SKM-1 treated with dmso at 0.1 percent for 144 hours (cell line): ENCODE measurements around the gene FOXS1.

ENCODE experiments used
- DNase-seq: peaks from one replicate; lab custom pipeline; 2025; ENCODE audit not compliant: unreplicated experiment; lab: John Stamatoyannopoulos, UW

The FOXS1 gene

DNA sequence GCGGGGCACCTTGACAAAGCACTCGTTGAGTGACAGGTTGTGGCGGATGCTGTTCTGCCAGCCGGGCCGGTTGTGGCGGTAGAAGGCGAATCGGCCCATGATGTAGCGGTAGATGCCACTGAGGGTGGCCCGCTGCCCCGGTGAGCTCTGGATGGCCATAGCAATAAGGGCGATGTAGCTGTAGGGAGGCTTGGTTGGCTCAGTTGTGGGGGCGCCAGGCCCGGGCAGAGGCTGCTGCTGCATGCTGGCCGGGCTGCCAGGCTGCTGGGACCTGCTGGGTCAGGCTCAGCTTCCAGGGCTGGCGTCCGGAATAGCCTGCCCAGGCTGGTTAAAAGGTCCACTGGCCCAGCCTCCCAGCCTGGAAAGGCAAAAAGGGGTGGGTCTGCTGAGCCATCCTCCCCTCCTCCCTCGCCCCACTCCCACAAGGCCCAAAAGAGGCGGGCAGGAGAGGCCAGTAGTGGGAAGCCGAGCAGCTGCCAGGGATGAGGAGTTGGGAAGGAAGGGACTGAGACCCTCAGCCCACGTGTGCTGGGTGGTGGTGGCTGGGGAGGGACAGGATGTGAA is at the start of gene FOXS1:
TSS of gene FOXS1 (minus strand) at position 305 of the 564 bp plus-strand sequence. CDS start at position 243, 62 bp downstream.
- no peak for DNase-seq

DNA sequence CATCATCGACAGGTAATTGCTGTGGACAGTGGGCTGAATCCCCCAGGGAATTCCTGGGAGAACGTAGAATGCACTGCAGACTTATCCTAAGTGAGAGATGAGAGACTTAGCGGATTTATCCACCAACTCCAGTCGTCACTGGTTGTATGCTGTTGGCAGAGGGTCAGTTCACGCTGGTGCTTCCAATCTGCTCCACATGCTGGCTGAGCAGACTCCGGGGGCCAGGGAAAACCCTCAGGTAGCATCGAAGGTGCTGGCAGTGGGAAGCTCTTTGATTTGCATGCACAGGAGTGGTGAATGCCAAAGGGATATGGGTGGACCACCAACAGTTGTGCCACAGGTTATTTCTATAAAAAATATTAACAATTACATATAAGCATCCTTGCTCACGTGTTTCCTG is 45.2 kb upstream of the FOXS1 start:
- no peak for DNase-seq

DNA sequence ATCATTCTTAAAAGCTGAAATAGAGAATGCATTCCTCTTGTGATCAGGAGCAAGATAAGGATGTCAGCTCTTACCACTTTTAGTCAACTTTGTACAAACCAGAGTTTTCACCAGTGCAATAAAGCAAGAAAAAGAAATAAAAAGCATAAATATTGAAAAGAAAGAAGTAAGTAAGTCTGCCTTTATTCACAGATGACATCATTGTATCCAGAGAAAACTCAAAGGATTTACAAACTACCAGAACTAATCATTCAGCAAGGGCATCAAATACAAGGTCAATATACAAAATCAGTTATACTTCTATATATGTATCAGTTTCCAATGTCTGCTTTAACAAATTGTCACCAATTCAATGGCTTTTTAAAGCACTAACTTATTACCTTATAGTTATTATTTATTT is 38.4 kb upstream of the FOXS1 start:
- DNase-seq = no peak

DNA sequence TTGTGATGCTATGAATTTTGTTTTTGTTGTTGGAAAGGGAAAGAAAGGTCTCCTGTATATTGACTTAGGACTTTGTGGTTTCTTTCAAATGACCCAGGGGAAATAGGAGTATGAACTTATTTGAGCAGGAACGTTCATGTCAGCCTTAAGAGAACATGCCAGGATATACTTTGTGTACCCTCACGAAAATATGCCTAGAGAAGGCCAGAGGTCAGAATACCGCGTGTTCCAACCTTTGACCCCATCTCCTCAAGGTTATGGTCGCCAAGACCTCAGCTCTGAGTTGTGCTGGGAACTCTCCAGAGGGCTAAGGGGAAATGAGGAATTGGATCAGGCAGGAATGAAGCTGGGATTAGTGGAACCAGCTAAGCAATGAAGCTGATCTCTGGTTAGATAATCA is 36.5 kb upstream of the FOXS1 start:
- DNase-seq = no peak

DNA sequence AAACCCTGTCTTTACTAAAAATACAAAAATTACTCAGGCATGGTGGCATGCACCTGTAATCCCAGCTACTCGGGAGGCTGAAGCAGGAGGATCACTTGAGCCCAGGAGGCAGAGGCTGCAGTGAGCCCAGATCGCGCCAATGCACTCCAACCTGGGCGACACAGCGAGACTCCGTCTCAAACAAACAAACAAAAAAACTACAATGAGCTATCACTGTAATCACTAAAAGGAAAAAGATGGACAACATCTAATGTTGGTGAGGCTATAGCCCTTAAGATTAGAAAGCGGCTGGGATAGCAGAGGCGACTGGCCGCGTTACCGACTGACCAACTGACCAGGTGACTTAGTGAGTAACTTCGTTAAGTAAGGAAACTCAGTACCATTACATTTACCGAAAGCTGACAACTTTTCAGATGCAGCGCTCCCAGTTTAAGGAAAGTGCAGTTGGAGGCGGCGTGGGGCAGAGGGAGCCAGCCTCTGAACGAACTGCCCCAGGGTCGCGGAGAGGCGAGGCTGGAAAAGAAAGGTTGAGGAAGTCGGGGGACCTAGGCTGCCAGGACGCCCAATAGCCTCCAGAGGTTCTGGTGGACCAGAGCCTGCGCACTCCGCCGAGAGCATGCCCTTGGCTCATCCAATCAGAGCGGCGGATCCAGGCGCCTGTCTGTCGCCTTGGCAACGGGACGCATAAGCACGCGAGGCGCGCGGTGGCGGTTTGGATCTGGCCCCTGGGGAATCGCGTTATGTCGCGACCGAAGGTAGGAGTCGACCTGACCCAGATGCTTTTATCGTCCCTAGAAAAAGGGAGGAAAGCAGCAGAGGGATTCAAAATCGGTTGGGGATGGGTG is 34.0 kb upstream of the FOXS1 start:
- peak; percentile 79 for DNase-seq

DNA sequence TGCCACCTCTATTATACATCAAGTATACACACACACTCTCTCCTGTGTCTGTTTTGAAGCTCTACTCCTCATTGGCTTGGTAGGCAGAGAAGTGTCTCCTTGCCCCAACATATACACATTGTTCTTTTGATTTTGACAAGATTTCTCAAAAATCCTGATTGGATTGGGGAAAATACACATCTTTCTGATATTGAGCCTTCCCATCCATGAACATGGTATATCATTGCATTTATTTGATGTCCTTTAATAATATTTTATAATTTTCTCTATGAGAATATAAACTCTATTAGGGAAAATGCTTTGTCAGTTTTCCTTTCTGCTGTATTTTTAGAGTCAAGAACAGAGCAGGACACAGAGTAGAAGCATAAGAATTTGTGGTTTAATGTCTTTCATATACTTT is 32.3 kb upstream of the FOXS1 start:
- DNase-seq = no peak

DNA sequence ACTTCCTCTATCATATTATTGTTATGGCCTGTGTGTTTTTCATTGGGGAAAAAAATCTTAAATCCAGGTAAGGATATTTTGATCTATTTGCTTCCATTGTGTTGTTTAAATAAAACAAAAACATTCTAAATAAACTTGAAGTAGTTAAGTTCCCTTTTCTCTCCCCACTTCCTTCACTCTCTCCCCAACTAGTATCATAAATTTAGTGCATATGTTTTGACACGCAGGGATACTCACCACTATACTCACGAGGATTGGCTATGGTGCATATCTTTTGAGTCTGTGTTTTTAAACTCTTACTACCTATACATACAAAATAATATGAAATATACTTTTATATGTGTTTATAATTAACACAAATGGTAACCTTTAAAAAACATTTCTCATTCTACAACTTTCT is 30.3 kb upstream of the FOXS1 start:
- no peak for DNase-seq

DNA sequence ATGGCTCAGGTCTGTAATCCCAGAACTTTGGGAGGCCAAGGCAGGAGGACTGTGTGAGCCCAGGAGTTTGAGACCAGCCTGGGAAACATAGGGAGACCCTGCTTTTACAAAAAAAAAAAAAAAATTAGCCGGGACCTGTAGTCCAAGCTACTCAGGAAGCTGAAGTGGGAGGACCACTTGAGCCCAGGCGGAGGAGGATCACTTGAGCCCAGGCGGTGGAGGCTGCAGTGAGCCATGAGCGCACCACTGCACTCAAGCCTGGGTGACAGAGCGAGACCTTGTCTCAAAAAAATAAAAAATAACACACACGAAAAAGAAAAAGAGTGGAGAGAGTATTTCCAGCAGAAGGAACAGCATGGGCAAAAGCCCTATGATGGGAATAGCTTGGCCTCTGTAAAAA is 27.0 kb upstream of the FOXS1 start:
- DNase-seq = no peak

DNA sequence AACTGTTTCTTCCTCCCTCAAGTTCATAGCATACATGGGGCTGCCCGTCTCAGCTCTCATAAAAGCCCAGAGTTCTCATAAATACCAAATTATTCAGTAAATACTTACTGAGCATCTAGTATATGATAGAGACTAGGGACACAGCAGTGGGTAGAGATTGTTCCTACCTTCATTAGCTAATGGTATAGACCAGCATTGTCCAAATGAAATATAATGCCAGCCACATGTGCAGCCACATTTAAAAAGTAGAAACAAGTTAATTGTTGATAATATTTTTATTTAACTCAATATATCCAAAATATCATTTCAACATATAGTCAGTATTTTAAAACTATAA is 26.2 kb upstream of the FOXS1 start:
- DNase-seq = no peak

DNA sequence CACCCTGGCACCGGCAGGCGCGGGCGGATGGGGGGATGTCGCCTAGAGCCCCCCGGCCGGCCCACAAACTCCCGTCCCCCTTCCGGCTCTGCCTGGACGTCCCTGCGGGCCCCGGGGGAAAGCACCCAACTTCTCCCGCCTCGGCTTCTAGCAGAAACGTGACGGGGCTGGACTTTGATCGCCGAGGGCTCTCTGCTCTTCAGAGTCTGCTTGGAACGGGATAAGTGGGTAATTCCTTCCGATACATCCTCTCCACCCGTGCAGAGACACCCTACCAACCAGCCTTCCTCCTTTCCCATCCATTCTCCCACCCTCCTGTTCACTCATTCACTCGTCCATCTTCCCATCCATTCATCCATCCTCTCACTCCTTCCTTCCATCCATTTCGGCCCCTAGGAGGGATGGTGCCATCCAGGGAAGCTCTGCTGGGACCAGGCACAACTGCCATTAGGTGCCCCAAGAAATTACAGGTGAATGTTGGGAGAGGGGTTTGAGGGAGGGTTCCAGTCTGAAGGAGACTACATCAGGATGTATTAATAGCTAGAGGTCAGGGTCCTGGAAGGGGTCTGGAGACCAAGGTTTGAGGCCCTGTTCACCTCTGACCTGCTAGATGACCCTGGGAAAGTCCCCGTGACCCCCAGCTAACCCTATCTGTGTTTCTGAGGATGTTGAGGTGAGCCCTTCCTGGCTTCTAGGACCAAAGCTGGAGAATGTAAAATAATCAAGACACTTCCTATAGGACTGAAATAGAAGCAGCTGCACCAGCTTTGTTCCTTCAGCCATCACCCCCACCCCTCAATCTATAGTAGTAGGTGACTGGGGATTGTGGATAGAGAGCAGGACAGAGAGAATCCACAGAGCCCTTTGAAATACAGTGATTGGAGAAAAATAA is 25.6 kb upstream of the FOXS1 start:
- DNase-seq = no peak

DNA sequence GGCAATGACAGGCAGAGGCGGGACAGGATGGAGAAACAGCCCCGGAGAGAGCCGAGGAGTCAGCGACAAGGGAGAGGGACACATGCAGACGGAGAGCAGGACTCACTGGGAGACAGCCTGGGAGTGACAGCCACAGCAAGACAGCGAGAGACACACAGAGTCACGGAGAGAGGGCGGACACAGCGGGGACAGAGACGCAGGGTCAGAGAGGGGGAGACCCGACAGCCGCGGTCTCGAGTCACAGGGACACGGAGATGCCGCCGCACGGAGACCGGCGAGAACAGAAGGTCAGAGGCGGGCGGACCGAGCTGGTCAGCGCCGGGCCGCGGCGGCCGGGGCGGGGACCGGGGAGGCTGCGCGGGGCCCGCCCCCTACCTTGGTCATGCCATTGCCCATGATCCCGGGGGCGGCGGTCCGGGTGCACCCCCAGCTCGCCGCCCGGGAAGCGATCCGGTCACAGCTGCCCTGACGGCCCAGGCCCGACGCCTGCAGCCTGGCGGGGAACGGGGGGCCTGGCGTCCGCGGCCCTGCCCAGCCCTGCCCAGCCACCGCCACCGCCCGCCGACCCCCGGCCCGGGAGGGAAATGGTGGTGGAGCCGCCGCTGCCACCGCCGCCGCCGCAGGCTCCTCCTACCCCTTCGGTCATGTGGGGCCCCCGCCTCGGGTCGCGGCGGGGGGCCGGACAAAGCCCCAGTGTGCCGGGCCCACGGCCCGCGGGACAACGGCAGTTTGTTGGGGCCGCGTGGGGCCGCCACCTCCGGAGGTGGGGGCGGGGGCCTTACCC is 24.7 kb upstream of the FOXS1 start, which contains the start of the genes DUSP15 and TTLL9:
TSS of gene DUSP15 (minus strand) at position 586 of the 784 bp plus-strand sequence. CDS start at position 396, 190 bp downstream.
TSS of gene TTLL9 (plus strand) at position 693 of the 784 bp plus-strand sequence. CDS start 493 bp downstream, outside the sequence.
- no peak for DNase-seq

DNA sequence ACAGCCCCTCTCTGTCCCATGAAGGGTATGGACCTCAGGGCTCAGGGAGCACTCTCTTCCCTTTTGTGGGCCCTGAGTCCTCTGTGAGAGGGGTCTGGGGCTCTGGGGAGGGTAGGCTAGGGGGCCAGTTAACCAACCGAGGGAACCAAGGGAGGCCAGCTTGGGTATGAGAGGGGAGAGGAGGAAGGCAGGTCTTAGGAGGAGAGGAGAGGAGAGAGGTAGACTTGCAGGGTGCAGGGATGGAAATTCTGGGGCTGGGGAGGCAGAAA is 24.2 kb upstream of the FOXS1 start:
- DNase-seq = no peak

DNA sequence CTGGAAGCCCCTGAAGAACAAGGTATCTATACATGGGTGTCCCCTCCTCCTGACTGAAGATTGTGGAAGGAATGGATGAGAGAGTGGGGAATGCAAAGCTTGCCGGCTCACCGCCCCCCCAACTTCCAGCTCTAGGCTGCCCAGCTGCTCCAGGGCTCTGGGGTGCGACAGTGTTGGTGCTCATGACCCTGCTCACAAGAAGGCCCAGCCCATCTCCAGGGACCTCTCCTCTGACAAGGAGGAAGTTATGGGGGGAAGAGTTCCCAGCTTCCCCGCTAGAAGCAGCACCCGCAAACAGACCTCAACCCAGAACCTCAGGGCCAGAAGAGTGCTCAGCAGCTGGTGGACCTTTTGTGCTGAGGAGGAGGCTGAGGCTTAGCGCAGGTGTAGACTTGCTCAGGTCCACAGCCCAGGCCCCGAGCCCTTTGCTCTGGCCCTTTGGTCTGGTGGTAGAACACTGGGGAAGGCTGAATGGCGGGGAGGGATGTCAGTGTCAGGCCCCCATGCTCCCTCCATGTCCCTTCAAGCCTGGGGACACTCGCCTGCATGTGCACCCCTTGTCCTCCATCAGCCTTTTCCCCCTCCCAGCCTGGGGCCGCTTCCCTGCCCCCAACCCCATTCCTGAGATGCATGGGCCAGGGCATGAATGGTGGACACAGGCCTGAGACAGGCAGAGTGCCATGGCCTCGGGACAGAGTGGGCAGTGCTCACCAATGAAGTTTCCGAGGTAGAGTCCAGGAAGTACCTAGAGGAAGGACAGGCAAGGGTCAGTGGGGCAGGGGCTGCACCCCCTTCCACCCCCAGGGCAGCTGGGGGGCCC is 23.7 kb upstream of the FOXS1 start:
- DNase-seq = no peak

DNA sequence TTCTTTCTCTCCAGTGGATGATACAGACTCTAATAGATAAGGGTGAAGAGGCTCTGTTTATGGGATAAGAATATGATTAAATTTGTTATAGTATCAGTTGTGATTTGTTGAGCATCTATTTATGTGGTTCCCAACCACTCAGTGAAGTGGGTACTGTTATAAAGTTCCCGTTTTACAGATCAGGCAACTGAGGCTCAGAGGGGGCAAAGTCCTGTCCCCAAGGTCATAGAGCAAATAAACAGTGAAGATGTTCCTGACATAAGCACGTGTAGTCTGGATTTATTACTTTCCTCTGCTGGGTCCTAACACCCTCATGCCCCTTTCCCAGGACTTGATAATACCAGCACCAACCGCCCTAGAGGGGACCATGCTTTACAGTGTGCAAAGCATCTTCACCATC is 20.8 kb upstream of the FOXS1 start:
- no peak for DNase-seq

DNA sequence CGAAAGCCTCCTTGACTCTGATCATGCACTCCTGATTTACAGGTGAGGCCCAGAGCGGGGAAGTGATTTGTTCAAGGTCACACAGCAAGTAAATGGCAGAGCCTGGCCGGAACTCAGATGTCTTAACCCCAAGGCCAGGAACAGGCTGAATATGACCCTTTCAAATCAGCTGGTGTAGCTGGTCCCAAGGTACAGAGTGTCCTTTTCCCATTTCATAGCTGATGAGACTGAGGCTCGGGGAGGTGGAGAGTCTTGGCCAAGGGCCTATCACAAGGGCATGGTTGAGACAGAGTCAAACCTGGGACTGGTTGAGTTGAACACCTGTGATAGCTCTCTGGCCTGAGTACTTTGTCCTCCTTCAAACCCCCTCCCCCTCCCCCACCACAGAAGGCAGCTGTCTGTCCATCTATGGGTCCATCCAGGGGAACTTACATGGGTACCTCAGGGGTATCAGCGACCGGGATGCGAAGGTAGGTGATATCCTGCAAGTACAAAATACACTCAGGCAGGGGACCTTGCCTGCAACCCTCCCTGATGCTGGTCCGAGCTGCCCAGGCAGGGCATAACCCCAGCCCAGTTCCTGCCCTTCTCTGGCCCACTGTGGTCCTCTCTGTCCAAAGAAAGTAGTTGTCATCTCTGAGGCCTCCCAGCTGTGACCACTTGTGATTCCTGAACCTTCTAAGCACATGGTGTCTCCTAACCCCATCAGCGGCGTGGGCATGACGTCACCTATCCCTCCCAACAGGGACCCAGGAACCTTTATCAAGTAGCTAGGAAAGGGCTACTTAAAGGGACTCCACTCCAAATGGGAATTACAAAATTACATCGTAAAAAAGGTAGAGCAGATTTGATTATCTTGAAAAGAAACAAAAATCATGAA is 19.4 kb upstream of the FOXS1 start:
- no peak for DNase-seq

DNA sequence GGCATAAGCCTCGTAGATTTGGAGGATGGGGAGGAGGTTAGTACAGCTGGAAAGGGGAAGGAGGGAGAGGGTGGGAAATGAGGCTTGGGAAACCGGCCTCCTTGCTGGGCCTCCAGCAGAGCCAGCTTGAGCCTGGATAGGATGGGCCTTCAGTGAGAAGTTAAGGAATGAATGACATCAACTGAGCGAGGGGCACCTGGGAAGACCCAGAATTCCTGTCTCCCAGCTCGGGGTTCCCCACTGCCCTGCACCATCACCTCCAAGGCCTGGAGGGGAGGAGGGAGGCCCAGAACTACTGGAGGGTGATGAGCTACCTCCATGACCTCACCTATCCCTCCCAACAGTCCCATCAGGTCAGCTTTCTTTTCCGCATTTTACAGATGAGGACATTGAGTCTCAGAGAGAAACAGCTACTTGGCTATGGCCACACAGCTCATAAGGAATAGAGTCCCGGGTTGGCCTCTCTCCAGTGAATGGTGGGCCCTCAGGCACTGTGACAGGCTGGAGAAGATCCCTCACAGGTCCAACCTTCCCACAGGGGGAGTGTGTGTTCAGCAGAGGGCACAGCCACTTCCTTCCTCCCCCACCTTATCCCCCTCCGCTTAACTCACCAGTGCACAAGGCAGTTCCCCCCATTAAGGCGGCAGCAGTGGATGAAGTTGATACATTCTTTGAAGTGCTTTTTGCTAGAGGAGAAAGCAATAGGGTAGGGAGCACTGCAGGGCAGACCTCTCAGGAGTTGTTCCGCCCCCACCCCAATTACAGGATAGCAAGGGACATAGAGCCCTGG is 18.1 kb upstream of the FOXS1 start:
- DNase-seq = no peak

DNA sequence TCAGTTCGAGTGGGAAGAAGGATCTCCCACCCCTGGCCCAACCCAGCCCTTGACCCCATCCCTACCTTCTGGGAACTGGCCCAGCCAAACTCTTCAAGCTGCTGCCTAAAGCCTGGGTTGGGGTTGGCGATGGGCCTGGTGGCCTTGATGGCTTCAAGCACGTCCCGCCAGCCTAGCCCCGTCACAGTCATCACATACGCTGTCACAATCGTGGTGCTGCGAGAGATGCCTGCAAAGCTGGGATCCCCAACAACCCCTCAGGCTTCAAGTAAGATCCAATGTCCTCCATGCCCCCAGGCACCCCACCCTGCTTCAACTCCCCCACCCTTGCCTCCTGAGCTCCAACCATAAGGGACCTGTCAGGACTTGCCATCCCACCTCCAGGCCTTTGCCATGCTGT is 17.1 kb upstream of the FOXS1 start:
- no peak for DNase-seq

DNA sequence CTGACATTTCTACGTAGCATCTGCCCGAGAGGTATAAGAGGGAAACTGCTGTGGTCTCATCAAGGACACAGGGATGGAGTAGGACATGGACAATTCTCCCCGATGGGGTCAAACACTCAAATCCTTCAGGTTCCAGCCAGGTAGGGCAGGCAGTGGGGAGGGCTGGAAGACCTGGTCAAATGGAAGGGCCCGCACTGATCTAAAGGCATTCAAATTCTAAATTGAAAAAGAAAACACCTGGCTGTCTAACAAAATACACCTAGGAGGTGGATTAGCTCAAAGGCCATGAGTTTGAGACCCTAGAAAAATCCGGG is 16.7 kb upstream of the FOXS1 start:
- no peak for DNase-seq
